ENCODE results near the gene NQO1. TPM values are rescaled to one million over a fixed set of nuclear protein-coding genes. Genes with fewer than 3 reads are reported as not detected.

Gene NQO1
- total RNA-seq, 4 donors from 2014 or later, result 39.1 to 59.8 (median 49.4) TPM

GRCh38 chr16:69725480-69726312 lies 664 bp downstream of the NQO1 start:
- TF ChIP-seq POLR2A (IDR thresholded peaks at IDR 0.05), result no peak
- TF ChIP-seq CTCF (IDR thresholded peaks at IDR 0.05 in 4 of 5, conservative IDR thresholded peaks at IDR 0.05 in 1 of 5), result no peak
- DNase-seq (no peak), ATAC-seq (peak in 1 of 2 donors; percentile 8)
- Histone ChIP-seq H3K27me3 (no peaks in the 10 kb centered on the region), H3K4me3 (peak overlapping the region; percentile 54 to 87 (median 64)), H3K36me3 (no peaks in the 10 kb centered on the region), H3K9me3 (no peaks in the 10 kb centered on the region), H3K4me1 (peaks cover 19 to 27% of the 10 kb centered on the region in 2 donors), H3K27ac (peak overlapping the region; percentile 66 to 80 (median 76))
- in situ Hi-C loops (cut with MboI; ENCODE audit: low sequenced_read_pairs in 4 of 4) (no loop called here), intact Hi-C loops (cut with DNase I; ENCODE audit: low total_unique reads) (loop anchor here (2.0 kb wide), 1 partner anchor 29 kb away; the partner anchor contains the start of gene NOB1)

- intact Hi-C loops (cut with DNase I; ENCODE audit: low total_unique reads), result no loop called here
- Histone ChIP-seq H3K4me3 (peak overlapping the region in 2 of 4 donors; percentile 17 to 57), H3K27ac (peak overlapping the region; percentile 66 to 80 (median 76)), H3K36me3 (no peaks in the 10 kb centered on the region), H3K9me3 (no peaks in the 10 kb centered on the region), H3K27me3 (no peaks in the 10 kb centered on the region), H3K4me1 (peaks cover 19 to 27% of the 10 kb centered on the region in 2 donors)
- TF ChIP-seq POLR2A (IDR thresholded peaks at IDR 0.05) (no peak), CTCF (IDR thresholded peaks at IDR 0.05 in 4 of 5, conservative IDR thresholded peaks at IDR 0.05 in 1 of 5) (no peak)
- peak in 1 of 2 donors; percentile 6 for ATAC-seq
- DNase-seq, result peak in 1 of 2 donors; percentile 29
- in situ Hi-C loops (cut with MboI; ENCODE audit: low sequenced_read_pairs in 4 of 4), result no loop called here
Observed at GRCh38 chr16:69724981-69725479, 1.3 kb downstream of the NQO1 start.

- no peak for ATAC-seq
- TF ChIP-seq POLR2A (IDR thresholded peaks at IDR 0.05) (no peak), CTCF (IDR thresholded peaks at IDR 0.05 in 4 of 5, conservative IDR thresholded peaks at IDR 0.05 in 1 of 5) (no peak)
- H3K36me3 ChIP-seq, result no peaks in the 10 kb centered on the region
- H3K27me3 ChIP-seq, result no peaks in the 10 kb centered on the region
- in situ Hi-C loops (cut with MboI; ENCODE audit: low sequenced_read_pairs in 4 of 4), result no loop called here
- intact Hi-C loops (cut with DNase I; ENCODE audit: low total_unique reads), result no loop called here
- no peaks in the 10 kb centered on the region for H3K9me3 ChIP-seq
- peaks cover 19 to 27% of the 10 kb centered on the region in 2 donors for H3K4me1 ChIP-seq
- peak overlapping the region in 1 of 4 donors; percentile 57 for H3K4me3 ChIP-seq
- DNase-seq, result no peak
- H3K27ac ChIP-seq, result peak overlapping the region; percentile 66 to 80 (median 76)
Observed at GRCh38 chr16:69724414-69724873, 1.9 kb downstream of the NQO1 start.

GRCh38 chr16:69721441-69721957 lies 4.9 kb downstream of the NQO1 start:
- ATAC-seq (no peak), DNase-seq (no peak)
- in situ Hi-C loops (cut with MboI; ENCODE audit: low sequenced_read_pairs in 4 of 4) (no loop called here), intact Hi-C loops (cut with DNase I; ENCODE audit: low total_unique reads) (no loop called here)
- no peak for TF ChIP-seq CTCF (IDR thresholded peaks at IDR 0.05 in 4 of 5, conservative IDR thresholded peaks at IDR 0.05 in 1 of 5)
- TF ChIP-seq POLR2A (IDR thresholded peaks at IDR 0.05), result no peak
- peaks cover under 1 to 18% of the 10 kb centered on the region in 2 donors for H3K4me1 ChIP-seq
- no peaks in the 10 kb centered on the region for H3K9me3 ChIP-seq
- H3K27ac ChIP-seq, result no peak overlapping the region
- H3K36me3 ChIP-seq, result peaks cover 0 to 25% of the 10 kb centered on the region in 2 donors
- H3K27me3 ChIP-seq, result no peaks in the 10 kb centered on the region
- no peak overlapping the region for H3K4me3 ChIP-seq

Measured in gastrocnemius medialis (tissue), 4 donors.